Measurements from ENCODE around the gene NPPB.

The NPPB gene

GRCh38 chr1:11858968-11859871 lies 475 bp upstream of the NPPB start:
- no peak overlapping the region for H3K4me2 ChIP-seq (ENCODE audit: low read length)
- peaks cover 64% of the 10 kb centered on the region for H3K27me3 ChIP-seq (ENCODE audit: control insufficient read depth, low read length)
- H3K79me2 ChIP-seq (ENCODE audit: control insufficient read depth, low read length): no peaks in the 10 kb centered on the region
- H4K20me1 ChIP-seq (ENCODE audit: control insufficient read depth, insufficient read depth, low read depth, low read length): no peaks in the 10 kb centered on the region
- no peak for TF ChIP-seq EZH2phosphoT487 (IDR thresholded peaks at IDR 0.05; ENCODE audit: borderline replicate concordance, low read length)
- TF ChIP-seq CTCF (IDR thresholded peaks at IDR 0.05; ENCODE audit: low read depth, low read length, poor library complexity, severe bottlenecking): peak; percentile 41
- H3K36me3 ChIP-seq (ENCODE audit: control insufficient read depth, low read length): no peaks in the 10 kb centered on the region
- H3F3A ChIP-seq (ENCODE audit: control insufficient read depth, insufficient read depth): no peaks in the 10 kb centered on the region
- H3K9me3 ChIP-seq (ENCODE audit: control insufficient read depth, insufficient read depth, low read length): no peaks in the 10 kb centered on the region
- no peaks in the 10 kb centered on the region for H3K9me2 ChIP-seq (replicated peaks; ENCODE audit: control insufficient read depth, low read length)
- no peak overlapping the region for H3K27ac ChIP-seq (ENCODE audit: low read depth, low read length)
- peaks cover 15% of the 10 kb centered on the region for H3K4me1 ChIP-seq (ENCODE audit: control insufficient read depth, low read length)
- no peak overlapping the region for H3K4me3 ChIP-seq (ENCODE audit: low read length)

GRCh38 chr1:11858158-11858557 lies 587 bp downstream of the NPPB start:
- Histone ChIP-seq H3K27me3 (ENCODE audit: control insufficient read depth, low read length) (peaks cover 64% of the 10 kb centered on the region), H3K36me3 (ENCODE audit: control insufficient read depth, low read length) (no peaks in the 10 kb centered on the region), H4K20me1 (ENCODE audit: control insufficient read depth, insufficient read depth, low read depth, low read length) (no peaks in the 10 kb centered on the region), H3K4me3 (ENCODE audit: low read length) (no peak overlapping the region), H3K9me3 (ENCODE audit: control insufficient read depth, insufficient read depth, low read length) (no peaks in the 10 kb centered on the region), H3K9me2 (replicated peaks; ENCODE audit: control insufficient read depth, low read length) (no peaks in the 10 kb centered on the region), H3K4me1 (ENCODE audit: control insufficient read depth, low read length) (peaks cover 5% of the 10 kb centered on the region), H3F3A (ENCODE audit: control insufficient read depth, insufficient read depth) (no peaks in the 10 kb centered on the region), H3K4me2 (ENCODE audit: low read length) (no peak overlapping the region), H3K27ac (ENCODE audit: low read depth, low read length) (no peak overlapping the region), H3K79me2 (ENCODE audit: control insufficient read depth, low read length) (no peaks in the 10 kb centered on the region)
- no peak for TF ChIP-seq EZH2phosphoT487 (IDR thresholded peaks at IDR 0.05; ENCODE audit: borderline replicate concordance, low read length)
- no peak for TF ChIP-seq CTCF (IDR thresholded peaks at IDR 0.05; ENCODE audit: low read depth, low read length, poor library complexity, severe bottlenecking)

- no peaks in the 10 kb centered on the region for H3K9me3 ChIP-seq (ENCODE audit: control insufficient read depth, insufficient read depth, low read length)
- no peak overlapping the region for H3K27ac ChIP-seq (ENCODE audit: low read depth, low read length)
- H3F3A ChIP-seq (ENCODE audit: control insufficient read depth, insufficient read depth): no peaks in the 10 kb centered on the region
- H3K36me3 ChIP-seq (ENCODE audit: control insufficient read depth, low read length): no peaks in the 10 kb centered on the region
- peaks cover 4% of the 10 kb centered on the region; the same call in 1 of the 2 replicates for H3K4me1 ChIP-seq (ENCODE audit: control insufficient read depth, low read length)
- no peak overlapping the region for H3K4me3 ChIP-seq (ENCODE audit: low read length)
- H3K9me2 ChIP-seq (replicated peaks; ENCODE audit: control insufficient read depth, low read length): no peaks in the 10 kb centered on the region
- H4K20me1 ChIP-seq (ENCODE audit: control insufficient read depth, insufficient read depth, low read depth, low read length): no peaks in the 10 kb centered on the region
- H3K27me3 ChIP-seq (ENCODE audit: control insufficient read depth, low read length): peaks cover 62% of the 10 kb centered on the region
- H3K79me2 ChIP-seq (ENCODE audit: control insufficient read depth, low read length): no peaks in the 10 kb centered on the region
- TF ChIP-seq CTCF (IDR thresholded peaks at IDR 0.05; ENCODE audit: low read depth, low read length, poor library complexity, severe bottlenecking) (no peak), EZH2phosphoT487 (IDR thresholded peaks at IDR 0.05; ENCODE audit: borderline replicate concordance, low read length) (no peak)
- H3K4me2 ChIP-seq (ENCODE audit: low read length): no peak overlapping the region
Observed at GRCh38 chr1:11857164-11857851, 1.4 kb downstream of the NPPB start.
